OCI-LY3 (cell line): ENCODE measurements around the gene SVIL.

Source experiments
- EZH2phosphoT487 ChIP-seq: fragments of 200-600 bp; shearing (Covaris generic); IDR thresholded peaks from 2 replicates; pipeline ENCODE4 v1.6.1; 2018; ENCODE audit warnings: antibody characterized with exemption, mixed run types, low read depth
- TF ChIP-seq, protein P1 (sequence below): fragments of 200-600, 300-600 bp; sonication (generic); IDR thresholded peaks from 2 replicates; pipeline ENCODE4 v1.5.1; 2014; ENCODE audit warnings: antibody characterized with exemption, low read length, low read depth

DNA sequence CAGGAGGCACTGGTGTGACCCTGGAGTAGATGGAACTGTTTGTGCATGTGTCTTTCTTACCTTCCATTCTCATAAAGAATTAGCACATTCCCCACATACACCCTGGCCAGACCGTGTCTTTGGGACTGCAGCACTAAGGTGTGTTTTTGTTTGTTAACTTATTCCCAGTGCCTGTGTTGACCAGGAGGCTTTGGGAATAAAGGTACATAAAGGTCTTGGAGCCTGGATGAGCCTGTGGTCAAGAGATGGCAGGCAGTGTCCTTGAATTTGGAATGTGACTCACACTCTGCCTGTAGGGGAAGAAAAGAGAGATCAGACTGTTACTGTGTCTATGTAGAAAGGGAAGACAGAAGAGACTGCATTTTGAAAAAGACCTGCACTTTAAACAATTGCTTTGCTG, 208.4 kb downstream of the SVIL start:
- TF ChIP-seq, protein P1, sequence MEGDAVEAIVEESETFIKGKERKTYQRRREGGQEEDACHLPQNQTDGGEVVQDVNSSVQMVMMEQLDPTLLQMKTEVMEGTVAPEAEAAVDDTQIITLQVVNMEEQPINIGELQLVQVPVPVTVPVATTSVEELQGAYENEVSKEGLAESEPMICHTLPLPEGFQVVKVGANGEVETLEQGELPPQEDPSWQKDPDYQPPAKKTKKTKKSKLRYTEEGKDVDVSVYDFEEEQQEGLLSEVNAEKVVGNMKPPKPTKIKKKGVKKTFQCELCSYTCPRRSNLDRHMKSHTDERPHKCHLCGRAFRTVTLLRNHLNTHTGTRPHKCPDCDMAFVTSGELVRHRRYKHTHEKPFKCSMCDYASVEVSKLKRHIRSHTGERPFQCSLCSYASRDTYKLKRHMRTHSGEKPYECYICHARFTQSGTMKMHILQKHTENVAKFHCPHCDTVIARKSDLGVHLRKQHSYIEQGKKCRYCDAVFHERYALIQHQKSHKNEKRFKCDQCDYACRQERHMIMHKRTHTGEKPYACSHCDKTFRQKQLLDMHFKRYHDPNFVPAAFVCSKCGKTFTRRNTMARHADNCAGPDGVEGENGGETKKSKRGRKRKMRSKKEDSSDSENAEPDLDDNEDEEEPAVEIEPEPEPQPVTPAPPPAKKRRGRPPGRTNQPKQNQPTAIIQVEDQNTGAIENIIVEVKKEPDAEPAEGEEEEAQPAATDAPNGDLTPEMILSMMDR, result no peak
- no peak for TF ChIP-seq EZH2phosphoT487
